GM18526 (cell line): ENCODE measurements around the gene SLC6A12.

Experiments used
- POLR2A ChIP-seq: IDR thresholded peaks from 3 replicates; pipeline ENCODE4 v1.6.1; 2011; ENCODE audit not compliant: insufficient read length; ENCODE audit errors: extremely low read depth

SLC6A12 gene

DNA sequence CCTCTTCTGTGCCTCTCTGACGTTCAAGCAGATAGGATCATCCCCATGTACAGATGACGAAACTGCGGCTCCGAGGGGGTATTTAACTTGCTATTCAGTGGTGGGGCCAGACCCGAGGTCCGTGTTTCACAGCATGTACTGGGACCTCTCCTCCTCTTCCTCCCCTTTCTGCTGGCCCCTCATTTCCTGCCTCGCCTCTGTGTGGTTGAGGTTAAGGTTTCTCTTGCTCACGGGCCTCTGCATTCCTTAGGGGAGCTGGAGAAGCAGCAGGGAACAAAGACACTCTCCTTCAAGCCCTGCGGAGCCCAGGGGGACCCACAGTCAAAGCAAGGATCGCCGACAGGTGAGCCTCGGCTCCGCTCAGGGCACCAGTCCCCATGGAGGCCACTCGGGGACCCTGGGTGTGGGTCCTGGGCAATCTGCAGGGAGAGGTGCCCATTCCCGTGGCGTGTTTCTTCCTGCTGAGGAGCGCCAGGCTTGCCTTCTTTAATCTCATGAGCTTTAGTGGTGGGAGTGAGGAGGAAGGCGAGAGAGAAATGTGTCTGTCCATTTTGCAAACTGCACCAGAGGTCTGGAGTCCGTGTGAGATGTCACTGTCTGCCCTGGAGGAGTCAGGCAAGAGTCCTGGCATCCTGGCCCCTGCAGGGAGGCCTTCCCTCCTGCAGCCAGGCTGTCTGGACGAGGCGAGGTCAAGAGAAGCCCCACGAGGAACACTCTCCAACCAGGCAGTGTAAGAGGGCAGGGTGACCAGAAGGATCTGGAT, 45.0 kb downstream of the SLC6A12 start:
- no peak for TF ChIP-seq POLR2A

DNA sequence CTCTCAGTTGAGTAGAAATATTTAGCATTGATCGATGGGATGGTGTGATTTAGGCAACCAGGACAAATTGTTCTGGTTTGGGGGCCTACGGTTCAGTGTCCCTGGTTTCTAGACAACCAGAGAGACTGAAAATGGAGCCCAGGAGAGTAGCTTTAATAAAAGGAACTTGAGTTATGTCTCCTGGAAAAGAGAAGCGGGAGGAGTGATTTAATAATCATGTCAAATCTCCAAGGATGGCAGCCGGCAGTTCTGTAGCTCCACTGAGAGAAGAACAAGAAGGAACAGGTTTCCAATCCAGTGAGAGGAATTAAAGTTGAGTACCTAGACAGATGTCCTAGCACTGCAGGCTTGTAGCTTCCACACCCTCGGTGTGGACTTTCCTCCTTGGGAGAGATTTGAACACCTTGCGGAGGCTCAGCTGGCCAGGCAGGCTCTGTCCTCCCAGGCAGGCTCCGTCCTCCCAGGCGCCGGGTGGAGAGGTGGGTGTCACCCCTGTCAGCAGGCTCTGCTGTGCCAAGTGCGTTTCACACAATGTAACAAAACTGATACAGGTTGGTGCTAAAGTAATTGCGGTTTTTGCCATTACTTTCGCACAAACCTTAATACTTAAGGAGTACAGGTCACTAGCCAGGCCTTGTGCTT, 45.9 kb downstream of the SLC6A12 start:
- TF ChIP-seq POLR2A, result no peak

DNA sequence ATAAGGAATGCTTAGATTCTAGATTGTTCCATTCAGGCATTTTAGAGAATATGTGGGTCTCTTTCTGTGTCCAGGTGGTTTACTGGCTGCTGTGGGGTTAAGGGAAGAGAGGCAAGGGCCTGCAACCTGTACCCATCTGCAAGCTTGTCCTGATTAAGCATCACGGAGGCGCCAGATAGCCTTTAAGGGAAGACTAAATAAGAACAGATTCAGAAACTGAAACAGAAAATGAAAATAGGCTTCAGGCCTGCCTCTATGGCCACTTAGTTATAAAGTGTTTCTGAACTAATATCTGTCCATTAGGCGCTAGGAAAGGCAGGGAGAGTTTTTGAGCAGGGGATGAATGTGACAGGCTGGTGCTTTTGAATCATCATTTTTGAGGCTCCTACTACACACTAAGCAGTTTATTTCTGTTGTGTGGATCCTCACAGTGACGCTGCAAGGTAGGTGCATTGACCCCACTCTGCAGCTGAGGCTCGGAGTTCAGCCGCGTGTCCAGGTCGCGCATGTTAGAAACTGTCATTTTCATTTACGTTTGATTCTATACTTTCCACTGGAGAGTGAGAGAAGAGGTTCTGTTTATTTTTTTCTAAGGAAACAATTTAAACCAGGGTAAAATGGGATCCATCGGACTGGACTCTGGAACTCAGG, 47.4 kb downstream of the SLC6A12 start:
- TF ChIP-seq POLR2A, result no peak

DNA sequence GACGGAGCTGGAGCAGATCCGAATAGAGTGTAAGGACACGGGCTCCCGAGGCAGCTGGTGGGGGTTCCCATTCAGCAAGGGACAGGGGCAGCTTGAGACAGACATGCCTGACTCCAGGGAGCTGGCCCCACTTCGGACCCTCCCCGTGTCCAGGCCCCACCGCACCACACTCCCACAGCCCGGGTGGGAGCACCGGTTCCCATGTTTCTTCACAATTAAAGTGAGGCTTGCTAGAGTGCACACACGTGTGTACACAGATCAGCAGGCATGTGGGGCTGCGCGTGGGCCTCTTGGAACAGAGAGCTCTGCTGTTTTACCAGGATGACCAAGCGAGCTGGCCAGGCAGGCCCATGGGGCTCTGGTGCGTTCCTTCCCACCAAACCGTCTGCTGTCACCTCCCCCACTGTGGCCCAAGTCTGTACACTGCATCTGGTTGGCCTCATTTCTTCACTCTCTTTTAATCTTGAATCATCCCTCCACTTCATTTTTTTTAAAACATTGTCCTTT, 48.0 kb downstream of the SLC6A12 start:
- TF ChIP-seq POLR2A, result no peak

DNA sequence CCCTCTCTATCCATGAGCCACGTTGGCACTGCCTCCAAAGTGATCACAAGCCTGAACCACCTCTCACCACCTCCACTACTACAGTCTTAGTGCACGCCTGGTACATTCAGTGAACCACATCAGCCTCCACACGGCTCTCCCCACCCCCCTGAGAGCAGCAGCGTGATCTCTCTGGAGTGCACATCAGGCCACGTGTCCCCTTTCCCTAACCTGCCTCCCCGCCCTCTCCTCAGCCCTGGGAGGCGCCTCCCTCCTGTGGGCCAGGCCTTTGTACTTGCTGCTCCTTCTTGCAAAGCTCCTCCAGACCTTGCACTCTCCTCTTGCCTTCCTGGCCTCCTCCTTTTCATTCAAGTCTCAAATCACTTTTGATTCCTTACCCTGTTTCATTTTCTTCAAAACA, 49.8 kb downstream of the SLC6A12 start:
- no peak for TF ChIP-seq POLR2A

DNA sequence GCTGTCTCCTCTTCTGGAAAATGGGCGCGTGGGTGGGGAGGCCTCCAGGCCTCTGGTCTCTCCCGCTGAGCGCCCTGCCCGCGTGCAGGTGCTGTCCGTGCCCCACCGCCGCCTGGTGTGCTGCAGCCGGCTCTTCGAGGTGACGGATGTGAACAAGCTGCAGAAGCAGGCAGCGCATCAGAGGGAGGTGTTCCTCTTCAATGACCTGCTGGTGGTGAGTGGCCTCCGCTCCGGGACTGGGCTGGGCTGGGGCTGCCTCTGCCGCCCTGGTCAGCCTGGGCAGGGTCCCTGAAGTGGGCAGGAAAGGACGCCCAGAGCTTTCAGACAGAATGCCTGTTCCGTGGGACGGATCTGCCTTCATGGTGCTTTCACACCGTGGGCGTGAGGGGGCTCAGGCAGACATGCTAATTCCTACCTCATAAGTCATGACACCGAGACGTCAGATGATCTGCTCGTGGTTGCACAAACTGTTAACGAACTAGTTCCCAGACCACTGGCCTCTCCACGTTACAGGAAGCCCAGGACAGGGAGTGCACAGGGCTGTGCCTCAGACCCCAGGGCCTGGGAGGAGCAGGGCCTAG, 50.5 kb downstream of the SLC6A12 start:
- TF ChIP-seq POLR2A, result no peak

DNA sequence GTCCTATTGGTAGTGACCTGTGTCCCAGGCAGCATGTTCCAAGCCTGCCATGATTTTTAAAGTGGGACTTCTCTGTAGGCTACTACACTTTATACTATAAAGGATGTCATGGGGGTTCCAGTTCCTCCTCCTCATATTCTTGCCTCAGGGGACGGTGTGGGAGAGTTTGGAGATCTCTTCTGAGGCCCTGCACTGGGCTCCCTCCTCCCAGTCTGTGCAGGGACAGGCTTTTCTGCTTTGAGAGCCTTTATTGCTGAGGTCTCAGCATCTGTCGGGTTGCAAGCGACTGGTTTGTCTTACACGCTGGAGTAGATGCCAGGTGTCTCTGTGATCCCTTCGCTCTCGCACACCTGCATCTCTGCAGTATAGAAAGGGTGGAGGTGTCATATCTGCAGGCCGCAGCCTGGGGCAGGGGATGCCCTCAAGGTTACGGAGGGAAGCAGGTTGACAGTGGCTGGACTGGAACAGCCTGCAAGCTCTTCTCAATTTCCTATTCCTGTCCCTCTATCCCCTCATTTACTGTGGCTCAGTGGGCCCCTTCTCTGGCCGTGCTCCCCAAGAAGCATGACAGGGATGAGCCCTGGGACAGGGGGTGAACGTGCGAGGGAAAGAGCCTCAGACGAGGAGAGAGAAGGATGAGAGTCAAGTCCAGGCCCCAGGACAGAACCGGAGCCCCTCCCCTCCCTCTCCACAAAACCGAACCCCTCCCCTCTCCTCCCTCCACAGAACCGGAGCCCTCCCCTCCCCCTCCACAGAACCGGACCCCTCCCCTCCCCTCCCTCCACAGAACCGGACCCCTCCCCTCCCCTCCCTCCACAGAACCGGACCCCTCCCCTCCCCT, 51.3 kb downstream of the SLC6A12 start:
- TF ChIP-seq POLR2A, result no peak

DNA sequence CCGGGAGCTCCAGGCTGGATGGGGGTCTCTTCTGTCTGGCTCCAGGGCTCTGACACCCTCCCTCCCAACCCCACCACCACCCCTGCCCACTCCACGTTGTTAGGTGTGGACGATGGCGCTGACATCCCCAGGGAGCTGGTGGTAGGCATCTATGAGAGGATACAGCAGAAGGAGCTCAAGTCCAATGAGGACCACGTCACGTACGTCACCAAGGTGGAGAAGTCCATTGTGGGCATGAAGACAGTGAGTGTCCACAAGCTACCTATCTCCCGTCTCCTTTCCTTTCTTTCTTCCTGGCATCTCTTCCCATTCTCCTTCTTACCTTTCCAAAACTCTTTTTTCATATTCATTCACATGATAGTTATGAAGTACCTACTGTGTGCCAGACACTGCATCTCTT, 52.1 kb downstream of the SLC6A12 start:
- TF ChIP-seq POLR2A, result no peak

DNA sequence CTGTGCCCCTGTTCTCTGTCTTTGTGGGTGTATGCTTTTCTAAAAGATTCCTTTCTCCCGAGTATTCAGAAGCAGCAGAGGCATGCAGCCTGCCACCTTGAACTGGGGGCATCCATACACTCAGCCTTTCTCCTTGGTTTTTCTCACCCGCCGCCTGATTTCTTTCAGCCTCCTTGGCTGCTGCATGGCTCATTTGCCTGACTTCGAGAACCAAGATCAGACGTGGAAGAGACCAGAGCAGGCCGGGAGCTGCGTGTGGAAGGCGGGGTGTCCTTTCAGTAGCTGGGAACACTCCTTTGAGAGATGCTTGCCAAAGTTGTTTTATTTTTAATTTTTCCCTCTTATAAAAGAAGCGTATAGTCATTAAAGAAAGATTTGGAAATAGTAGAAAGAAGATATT, 53.1 kb downstream of the SLC6A12 start:
- TF ChIP-seq POLR2A, result no peak

DNA sequence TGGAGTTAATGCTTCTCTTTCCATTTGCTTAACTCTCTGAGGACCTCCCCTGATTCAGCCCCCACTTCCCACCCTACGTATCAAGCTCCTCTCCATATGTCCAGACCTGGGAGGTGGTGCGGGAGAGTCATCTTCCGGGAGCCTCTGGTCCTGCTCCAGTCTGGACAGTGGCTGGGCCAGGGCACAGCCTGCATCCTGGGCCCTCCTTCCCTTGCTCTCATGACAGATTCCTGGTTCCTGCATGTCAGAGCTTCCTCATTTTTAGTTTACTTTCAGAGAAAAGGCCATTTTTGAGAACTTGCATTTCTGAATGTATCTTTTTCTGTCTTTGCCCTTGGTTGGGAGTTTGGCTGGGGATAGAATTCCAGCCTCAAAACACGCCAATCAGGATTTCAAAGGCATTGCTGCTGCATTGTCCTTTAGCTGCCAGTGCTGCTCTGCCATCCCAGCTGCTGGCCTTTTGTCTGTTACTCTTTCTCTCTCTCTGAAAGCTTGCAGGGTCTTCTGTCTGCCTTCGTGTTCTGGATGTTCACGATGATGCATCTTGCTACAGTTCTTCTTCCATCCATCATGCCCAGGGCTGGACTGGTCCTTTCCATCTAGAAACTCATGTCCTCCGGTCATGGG, 54.7 kb downstream of the SLC6A12 start:
- no peak for TF ChIP-seq POLR2A

DNA sequence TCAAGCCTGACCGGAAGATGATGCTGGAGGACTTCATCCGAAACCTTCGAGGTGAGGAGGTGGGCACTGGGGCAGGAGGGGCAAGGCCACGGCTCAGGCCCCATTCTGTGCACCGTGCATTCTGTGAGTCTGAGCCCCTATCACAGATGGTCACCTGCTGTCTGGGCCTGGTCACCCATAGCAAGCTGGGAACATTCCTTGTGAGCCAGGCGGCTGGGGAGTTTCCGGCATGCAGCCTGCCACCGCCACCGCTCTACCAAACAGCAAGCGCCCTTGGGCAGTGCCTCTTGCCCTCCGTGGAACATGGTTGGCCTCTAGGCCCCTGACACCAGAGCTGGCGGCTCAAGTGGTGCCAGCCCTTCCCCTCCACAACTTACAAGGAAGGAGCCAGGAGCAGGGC, 56.3 kb downstream of the SLC6A12 start:
- no peak for TF ChIP-seq POLR2A

DNA sequence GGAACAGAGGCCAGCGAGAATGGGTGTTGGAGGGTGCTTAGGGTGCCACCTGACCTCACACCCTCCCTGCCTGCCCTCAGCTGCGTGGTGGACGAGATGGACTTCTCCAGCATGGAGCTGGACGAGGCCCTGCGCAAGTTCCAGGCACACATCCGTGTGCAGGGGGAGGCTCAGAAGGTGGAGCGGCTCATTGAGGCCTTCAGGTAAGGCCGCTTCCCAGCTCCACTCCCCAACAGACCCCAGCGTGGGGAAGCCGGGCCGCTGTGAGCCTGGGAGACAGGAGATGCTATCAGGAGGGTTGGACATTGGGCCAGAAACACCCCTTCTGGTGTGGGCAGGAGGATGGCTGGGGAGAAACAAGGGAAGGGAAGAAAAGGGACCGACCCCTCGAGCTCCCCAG, 57.0 kb downstream of the SLC6A12 start:
- no peak for TF ChIP-seq POLR2A

DNA sequence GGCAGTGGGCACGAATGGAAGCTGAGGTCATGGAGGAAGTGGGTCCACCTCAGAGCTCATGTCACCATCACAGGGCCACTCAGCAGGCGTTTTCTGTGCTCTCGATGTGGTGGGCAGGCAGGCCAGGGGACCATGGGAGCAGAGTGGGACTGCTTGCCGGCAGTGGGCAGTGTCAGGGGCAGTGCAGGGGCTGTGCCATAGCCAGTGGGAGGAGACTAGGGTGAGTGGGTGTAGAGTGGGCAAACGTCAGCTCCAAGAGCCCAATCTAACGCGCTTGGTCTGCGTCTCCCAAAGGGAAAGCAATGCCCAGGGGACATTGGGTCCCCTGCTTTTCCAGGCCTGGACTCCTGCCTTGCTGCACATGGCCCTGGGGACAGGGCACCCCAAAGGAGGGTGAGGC, 58.3 kb downstream of the SLC6A12 start:
- no peak for TF ChIP-seq POLR2A

DNA sequence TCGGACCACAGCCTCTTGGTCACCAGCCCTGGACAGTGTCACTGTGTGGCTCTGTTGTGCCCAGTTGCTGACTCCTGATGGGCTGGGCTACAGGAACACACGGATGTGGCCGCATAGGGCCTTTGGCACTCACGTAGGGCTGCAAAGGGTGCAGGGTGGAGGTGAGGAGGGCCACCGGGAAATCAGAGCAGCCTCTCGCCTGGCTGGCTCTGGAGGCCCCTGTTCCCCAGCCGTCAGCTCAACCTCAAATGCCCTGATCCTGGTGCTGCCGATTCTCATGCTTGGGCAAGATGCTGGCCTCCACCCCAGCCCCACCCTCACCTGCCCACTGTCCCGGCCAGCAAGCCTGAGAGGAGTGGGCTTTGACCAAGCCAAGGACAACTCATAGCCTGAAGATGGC, 59.0 kb downstream of the SLC6A12 start:
- TF ChIP-seq POLR2A, result no peak
